BJ (cell line): ENCODE data around the gene SLC7A10. TPM values are rescaled to one million over a fixed set of nuclear protein-coding genes. Genes with fewer than 3 reads are reported as not detected.

Source experiments
- CTCF ChIA-PET: fragments of 350-600 bp; formaldehyde crosslinking; extraction: SDS; loops from one replicate; lab custom pipeline; 2021; ENCODE audit warnings: antibody characterized with exemption, inconsistent platforms; lab: Yijun Ruan, JAX
- POLR2A ChIA-PET: fragments of 300-600 bp; sonication (Branson Sonifier 250); formaldehyde crosslinking; extraction: SDS; loops from one replicate; lab custom pipeline; 2021; ENCODE audit warnings: antibody characterized with exemption; lab: Charles Lee
- DNase-seq: peaks from one replicate; pipeline ENCODE4 v3.0.0-alpha.2; 2011; ENCODE audit warnings: low read depth
- H3K27me3 ChIP-seq: 2 replicates; pipeline ENCODE4 v1.6.0; 2011; ENCODE audit warnings: low read length; ENCODE audit not compliant: control insufficient read depth, insufficient read depth
- H3K36me3 ChIP-seq: 2 replicates; pipeline ENCODE4 v1.5.1; 2011; ENCODE audit warnings: low read length; ENCODE audit not compliant: control insufficient read depth, insufficient read depth
- H3K4me3 ChIP-seq: 2 replicates; pipeline ENCODE4 v1.5.1; 2011; ENCODE audit warnings: low read depth, mild to moderate bottlenecking, control low read depth, low read length
- polyA plus RNA-seq: library from polyadenylated mRNA; depleted of rRNA; stranded (reverse); fragments of >200 nt; gene quantifications from 2 replicates; pipeline ENCODE4 v1.2.3, GENCODE V29; 2011
- TF ChIP-seq, protein P1 (sequence below): IDR thresholded peaks from 2 replicates; pipeline ENCODE4 v1.5.1; 2011; ENCODE audit warnings: low read depth, mild to moderate bottlenecking, control low read depth, inconsistent platforms, low read length, moderate library complexity; ENCODE audit not compliant: insufficient read depth

Gene SLC7A10
- polyA plus RNA-seq, 1 experiment, result not detected

DNA sequence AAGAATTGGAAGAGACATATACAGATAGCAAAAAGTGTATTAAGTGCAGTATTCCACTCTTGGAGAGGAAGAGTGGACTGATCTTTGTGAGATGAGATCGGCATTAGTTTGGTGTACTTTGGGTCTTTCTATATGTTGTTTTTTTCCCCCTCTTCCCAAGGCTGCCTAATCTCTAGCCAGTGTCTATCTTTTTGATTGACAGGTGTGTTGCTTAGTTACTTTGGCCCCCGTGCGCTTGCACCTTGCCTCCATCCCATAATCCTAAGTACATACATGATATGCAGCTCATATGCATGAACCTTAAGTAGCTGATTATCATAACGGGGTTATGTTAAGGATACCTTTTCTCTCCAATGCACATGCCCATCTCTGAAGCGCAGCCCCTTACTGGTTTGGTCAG lies 4.3 kb upstream of the SLC7A10 start:
- ChIA-PET POLR2A (no interaction called here), CTCF (interaction anchor here (2.6 kb wide), 1 partner anchor 177 kb away, joined by 8 read pairs; no protein-coding TSS in a partner anchor)
- H3K4me3 ChIP-seq, result no peak overlapping the region
- H3K27me3 ChIP-seq, result peaks cover 30% of the 10 kb centered on the region
- no peak for DNase-seq
- H3K36me3 ChIP-seq, result no peaks in the 10 kb centered on the region
- TF ChIP-seq, protein P1, sequence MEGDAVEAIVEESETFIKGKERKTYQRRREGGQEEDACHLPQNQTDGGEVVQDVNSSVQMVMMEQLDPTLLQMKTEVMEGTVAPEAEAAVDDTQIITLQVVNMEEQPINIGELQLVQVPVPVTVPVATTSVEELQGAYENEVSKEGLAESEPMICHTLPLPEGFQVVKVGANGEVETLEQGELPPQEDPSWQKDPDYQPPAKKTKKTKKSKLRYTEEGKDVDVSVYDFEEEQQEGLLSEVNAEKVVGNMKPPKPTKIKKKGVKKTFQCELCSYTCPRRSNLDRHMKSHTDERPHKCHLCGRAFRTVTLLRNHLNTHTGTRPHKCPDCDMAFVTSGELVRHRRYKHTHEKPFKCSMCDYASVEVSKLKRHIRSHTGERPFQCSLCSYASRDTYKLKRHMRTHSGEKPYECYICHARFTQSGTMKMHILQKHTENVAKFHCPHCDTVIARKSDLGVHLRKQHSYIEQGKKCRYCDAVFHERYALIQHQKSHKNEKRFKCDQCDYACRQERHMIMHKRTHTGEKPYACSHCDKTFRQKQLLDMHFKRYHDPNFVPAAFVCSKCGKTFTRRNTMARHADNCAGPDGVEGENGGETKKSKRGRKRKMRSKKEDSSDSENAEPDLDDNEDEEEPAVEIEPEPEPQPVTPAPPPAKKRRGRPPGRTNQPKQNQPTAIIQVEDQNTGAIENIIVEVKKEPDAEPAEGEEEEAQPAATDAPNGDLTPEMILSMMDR, result no peak

DNA sequence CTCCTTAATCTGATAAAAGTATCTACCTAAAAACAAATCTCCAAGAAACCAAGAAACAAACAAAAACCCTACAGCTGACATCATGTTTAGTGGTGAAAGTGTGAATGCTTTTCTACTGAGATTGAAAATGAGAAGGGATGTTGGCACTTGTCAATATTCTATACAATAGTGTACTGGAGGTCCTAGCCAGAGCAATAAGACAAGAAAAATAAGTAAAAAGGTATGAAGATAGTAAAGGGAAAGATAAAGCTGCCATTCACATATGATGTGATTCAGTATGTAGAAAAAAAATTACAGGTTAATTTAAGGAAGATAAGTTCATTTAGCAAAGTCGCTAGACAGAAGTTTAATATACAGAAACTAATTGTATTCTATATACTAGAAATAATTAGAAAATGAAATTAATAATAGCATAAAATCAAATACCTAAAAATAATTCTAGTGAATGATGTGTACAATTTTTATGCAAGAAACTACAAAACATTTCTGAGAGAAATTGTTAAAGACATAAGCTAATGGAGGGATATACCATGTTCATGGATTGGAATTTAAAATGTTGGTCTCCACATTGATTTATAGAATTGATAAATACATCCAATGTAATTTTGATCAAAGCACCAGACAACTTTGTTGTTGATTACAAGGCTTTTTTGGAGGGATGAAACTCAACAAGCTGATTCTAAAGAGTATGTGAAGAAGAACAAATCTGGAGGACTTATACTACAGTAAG lies 2.4 kb upstream of the SLC7A10 start:
- ChIA-PET CTCF (interaction anchor here (0.9 to 1.3 kb wide), 3 partner anchors 14 to 178 kb away, joined by 3 to 4 read pairs (median 3); no protein-coding TSS in a partner anchor), POLR2A (no interaction called here)
- H3K27me3 ChIP-seq, result peaks cover 37% of the 10 kb centered on the region
- H3K36me3 ChIP-seq, result no peaks in the 10 kb centered on the region
- TF ChIP-seq, protein P1, result no peak
- DNase-seq, result no peak
- H3K4me3 ChIP-seq, result no peak overlapping the region

DNA sequence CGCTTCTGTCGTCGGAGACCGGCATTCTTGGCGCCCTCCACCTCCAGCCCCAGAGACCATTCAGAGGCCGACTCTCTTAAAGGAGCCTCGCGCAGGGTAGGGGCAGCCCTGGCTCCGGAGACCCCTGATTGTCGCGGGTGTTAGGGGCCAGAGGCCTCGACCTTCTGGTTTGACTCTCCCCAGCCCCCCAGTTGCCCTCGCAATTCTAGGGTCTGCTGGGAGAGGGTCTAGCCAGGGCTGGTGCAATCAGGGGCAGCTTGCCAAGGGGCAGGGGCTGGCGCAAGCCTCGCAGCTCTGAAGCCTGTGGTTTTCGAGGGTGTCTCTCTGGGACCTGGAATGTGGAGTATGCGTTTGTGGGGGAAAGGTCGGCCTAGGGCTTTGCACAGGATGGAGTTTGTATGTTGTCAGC lies 1.6 kb upstream of the SLC7A10 start:
- H3K27me3 ChIP-seq, result peaks cover 37% of the 10 kb centered on the region
- ChIA-PET CTCF (interaction anchor here (1.0 to 1.3 kb wide), 2 partner anchors 13 to 15 kb away, joined by 3 read pairs; no protein-coding TSS in a partner anchor), POLR2A (no interaction called here)
- no peak overlapping the region for H3K4me3 ChIP-seq
- TF ChIP-seq, protein P1, result no peak
- no peak for DNase-seq
- H3K36me3 ChIP-seq, result no peaks in the 10 kb centered on the region

DNA sequence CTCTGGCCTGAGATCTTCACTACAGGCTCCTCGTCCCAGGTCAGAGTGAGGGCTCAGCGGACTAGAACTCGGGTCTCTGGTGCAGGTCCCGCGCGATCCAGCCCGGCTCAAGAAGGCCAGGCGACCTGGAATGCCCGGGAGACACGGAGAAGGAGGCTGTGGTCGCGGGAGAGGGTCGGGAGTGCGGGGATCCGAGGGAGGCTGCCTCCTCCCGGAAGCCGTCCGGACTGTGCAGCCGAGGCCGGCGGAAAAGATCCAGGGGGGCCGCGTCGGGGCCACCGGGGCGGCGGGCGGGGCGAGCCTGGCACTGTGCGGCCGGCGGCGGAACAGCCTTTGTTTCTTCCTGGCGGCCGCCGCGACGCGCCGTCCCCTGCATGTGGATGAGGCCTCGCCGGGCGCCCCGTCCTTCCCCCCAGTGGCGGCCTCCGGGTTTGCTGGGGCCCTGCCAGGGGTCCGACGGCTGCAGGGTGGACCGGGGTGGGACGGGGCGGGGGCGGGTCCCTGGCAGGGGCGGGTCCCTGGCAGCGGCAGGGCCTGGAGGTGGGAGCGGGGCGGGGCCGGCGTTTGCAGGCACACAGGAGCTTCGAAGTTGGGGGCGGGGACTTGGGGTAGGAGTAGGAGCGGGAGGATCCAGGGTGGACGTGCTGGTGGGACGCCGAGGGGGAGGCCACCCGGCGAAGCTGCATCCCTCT lies 1.0 kb upstream of the SLC7A10 start:
- no peak overlapping the region for H3K4me3 ChIP-seq
- H3K36me3 ChIP-seq, result no peaks in the 10 kb centered on the region
- ChIA-PET CTCF (interaction anchor here (0.7 kb wide), 1 partner anchor 421 kb away, joined by 3 read pairs; no protein-coding TSS in a partner anchor), POLR2A (no interaction called here)
- DNase-seq, result no peak
- TF ChIP-seq, protein P1, result no peak
- peaks cover 37% of the 10 kb centered on the region for H3K27me3 ChIP-seq
